ENCODE results near the gene PKP4.

- TF ChIP-seq, protein P1, sequence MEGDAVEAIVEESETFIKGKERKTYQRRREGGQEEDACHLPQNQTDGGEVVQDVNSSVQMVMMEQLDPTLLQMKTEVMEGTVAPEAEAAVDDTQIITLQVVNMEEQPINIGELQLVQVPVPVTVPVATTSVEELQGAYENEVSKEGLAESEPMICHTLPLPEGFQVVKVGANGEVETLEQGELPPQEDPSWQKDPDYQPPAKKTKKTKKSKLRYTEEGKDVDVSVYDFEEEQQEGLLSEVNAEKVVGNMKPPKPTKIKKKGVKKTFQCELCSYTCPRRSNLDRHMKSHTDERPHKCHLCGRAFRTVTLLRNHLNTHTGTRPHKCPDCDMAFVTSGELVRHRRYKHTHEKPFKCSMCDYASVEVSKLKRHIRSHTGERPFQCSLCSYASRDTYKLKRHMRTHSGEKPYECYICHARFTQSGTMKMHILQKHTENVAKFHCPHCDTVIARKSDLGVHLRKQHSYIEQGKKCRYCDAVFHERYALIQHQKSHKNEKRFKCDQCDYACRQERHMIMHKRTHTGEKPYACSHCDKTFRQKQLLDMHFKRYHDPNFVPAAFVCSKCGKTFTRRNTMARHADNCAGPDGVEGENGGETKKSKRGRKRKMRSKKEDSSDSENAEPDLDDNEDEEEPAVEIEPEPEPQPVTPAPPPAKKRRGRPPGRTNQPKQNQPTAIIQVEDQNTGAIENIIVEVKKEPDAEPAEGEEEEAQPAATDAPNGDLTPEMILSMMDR (IDR thresholded peaks at IDR 0.05): no peak
- TF ChIP-seq EZH2 (IDR thresholded peaks at IDR 0.05; ENCODE audit: borderline replicate concordance, insufficient read depth, low read depth, low read length, poor library complexity, severe bottlenecking): no peak
Measured at GRCh38 chr2:158498043-158498748, 41.4 kb downstream of the PKP4 start.
